GM12872 (cell line): Measurements from ENCODE around the gene BMPR1A.

Experiments
- CTCF ChIP-seq: IDR thresholded peaks from 3 replicates; pipeline ENCODE4 v1.5.1; 2011; ENCODE audit warnings: low read depth, mild to moderate bottlenecking, low read length, moderate library complexity; ENCODE audit not compliant: insufficient read depth

Gene BMPR1A

GRCh38 chr10:86711513-86712316 is 44.7 kb upstream of the BMPR1A start:
- no peak for TF ChIP-seq CTCF

GRCh38 chr10:86712317-86712707 is 44.1 kb upstream of the BMPR1A start:
- TF ChIP-seq CTCF = no peak

- TF ChIP-seq CTCF = no peak
Observed at GRCh38 chr10:86715156-86715795, 41.1 kb upstream of the BMPR1A start.

GRCh38 chr10:86715836-86716235 is 40.6 kb upstream of the BMPR1A start:
- no peak for TF ChIP-seq CTCF

- TF ChIP-seq CTCF = no peak
Observed at GRCh38 chr10:86716466-86716865, 40.0 kb upstream of the BMPR1A start.

GRCh38 chr10:86718556-86718955 is 37.9 kb upstream of the BMPR1A start:
- no peak for TF ChIP-seq CTCF

- no peak for TF ChIP-seq CTCF
Observed at GRCh38 chr10:86721232-86721631, 35.2 kb upstream of the BMPR1A start.
